AG04449 (cell line): ENCODE measurements around the gene GPR21.

Experiments
- CTCF ChIA-PET: fragments of 350-600 bp; formaldehyde crosslinking; extraction: SDS; loops from one replicate; lab custom pipeline; 2021; ENCODE audit warnings: antibody characterized with exemption; lab: Yijun Ruan, JAX
- POLR2A ChIA-PET: fragments of 400-600, 350-600 bp; formaldehyde crosslinking; extraction: SDS; loops from one replicate; lab custom pipeline; 2020; ENCODE audit warnings: antibody characterized with exemption, inconsistent platforms; lab: Yijun Ruan, JAX
- DNase-seq: peaks from one replicate; pipeline ENCODE4 v3.0.0-alpha.2; 2010; ENCODE audit warnings: low read depth, low spot score
- H3K4me3 ChIP-seq: 2 replicates; pipeline ENCODE4 v1.5.1; 2011; ENCODE audit warnings: low read depth, mild to moderate bottlenecking, control low read depth, low read length
- TF ChIP-seq, protein P1 (sequence below): IDR thresholded peaks from one replicate; pipeline ENCODE4 v1.5.1; 2011; ENCODE audit warnings: mild to moderate bottlenecking, moderate library complexity, low read length, control low read depth, inconsistent platforms; ENCODE audit not compliant: insufficient read depth; ENCODE audit errors: missing control alignments

The GPR21 gene

DNA sequence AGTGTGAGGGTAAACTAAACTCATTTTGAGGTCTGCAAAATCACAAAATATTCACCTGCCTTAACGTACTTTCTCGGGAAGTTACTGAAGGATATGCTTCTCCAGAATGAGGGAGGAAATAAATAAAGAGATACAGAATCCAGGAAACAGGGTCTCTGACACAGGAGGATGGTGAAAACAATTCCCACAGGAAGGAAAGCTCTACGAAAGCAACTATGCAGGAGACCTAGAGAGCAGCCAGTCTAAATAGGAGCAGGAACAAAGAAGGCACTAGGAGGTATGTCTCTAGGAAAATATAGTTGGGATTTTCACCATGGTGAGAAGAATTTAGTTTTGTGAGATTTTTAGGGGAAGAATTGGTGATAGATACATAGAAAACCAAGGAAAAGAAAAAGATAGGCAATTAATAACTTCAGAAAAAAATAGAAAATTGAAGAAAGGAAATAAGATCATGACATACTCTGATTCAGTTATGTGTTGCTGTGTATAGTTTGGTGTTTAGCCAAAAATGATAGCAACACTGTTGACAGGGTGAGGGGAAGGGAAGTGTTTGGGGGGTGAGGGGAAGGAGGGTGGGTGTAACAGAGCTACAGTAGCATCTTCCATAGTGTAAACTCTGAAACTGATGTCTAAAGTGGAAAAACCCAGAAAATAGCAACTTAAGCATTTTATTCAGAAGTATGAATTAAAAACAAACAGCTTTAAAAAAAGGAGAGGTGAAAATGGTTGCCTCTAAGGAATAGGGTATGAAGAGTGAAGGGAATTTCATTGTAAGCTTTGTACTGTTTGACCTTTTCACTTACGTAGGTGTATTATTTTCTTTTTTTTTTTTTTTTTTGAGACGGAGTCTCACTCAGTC, 9.8 kb downstream of the GPR21 start:
- DNase-seq, result no peak
- TF ChIP-seq, protein P1, sequence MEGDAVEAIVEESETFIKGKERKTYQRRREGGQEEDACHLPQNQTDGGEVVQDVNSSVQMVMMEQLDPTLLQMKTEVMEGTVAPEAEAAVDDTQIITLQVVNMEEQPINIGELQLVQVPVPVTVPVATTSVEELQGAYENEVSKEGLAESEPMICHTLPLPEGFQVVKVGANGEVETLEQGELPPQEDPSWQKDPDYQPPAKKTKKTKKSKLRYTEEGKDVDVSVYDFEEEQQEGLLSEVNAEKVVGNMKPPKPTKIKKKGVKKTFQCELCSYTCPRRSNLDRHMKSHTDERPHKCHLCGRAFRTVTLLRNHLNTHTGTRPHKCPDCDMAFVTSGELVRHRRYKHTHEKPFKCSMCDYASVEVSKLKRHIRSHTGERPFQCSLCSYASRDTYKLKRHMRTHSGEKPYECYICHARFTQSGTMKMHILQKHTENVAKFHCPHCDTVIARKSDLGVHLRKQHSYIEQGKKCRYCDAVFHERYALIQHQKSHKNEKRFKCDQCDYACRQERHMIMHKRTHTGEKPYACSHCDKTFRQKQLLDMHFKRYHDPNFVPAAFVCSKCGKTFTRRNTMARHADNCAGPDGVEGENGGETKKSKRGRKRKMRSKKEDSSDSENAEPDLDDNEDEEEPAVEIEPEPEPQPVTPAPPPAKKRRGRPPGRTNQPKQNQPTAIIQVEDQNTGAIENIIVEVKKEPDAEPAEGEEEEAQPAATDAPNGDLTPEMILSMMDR, result no peak
- POLR2A ChIA-PET, result no interaction called here
- no peak overlapping the region for H3K4me3 ChIP-seq
- CTCF ChIA-PET, result interaction anchor here (1.4 kb wide), 2 partner anchors 9 to 307 kb away, joined by 3 to 6 read pairs; partner anchors contain the start of gene GPR21

DNA sequence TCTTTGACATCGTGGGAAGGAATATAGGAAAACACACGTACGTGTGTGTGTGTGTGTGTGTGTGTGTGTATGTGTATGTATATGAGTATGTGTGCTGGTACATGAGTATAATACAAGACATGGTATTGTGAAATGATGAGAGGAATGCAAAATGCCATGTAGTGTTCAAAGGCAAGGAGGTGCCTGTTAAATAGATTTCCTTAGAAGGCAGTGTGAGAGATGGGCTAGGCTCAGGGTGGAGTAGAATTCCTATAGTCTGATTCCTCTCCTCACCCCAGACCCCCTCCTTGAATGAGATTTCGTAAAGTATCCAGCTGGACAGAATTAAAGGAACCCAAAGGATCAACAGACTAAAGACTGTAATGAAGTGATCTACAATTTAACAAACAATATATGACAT, 11.1 kb downstream of the GPR21 start:
- no peak overlapping the region for H3K4me3 ChIP-seq
- DNase-seq, result no peak
- ChIA-PET POLR2A (interaction anchor here (0.9 kb wide), 1 partner anchor 104 kb away, joined by 3 read pairs; the partner anchor contains the start of gene RABGAP1), CTCF (no interaction called here)
- TF ChIP-seq, protein P1, result no peak

DNA sequence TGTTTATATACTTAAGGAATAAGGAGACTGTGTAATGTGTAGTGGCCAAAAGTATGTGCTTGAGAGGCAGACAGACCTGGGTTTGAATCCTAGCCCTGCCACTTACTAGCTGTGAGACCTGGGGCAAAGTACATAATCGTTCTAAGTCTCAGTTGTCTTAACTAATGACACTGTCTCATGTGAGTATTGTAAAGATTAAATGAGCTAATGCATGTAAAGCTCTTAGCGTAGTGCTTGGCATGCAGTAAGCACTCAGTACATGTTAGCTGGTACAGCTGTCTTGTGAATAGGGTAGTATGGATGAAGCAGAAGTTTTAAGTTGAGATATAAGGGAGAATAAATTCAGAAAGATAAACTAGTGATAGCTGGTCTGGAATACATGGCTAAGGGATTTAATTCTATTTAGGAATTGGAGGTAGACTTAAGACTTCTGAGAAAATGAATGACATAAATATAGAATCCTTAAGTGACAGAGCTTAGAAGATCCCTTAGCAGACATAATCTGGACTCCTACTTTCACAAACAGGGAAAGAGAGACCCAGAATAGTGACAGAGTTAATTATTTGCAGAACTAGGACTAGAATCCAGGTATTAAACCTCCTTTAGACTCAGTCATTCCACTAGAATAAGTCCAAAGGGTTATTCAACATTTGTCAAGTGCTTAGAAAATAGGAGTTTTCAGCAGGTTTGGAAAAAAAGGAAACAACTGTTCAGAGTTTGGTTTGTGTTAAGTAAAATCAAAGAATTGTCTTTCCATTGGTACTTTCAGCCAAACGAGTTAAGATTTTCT, 13.1 kb downstream of the GPR21 start:
- TF ChIP-seq, protein P1, result no peak
- POLR2A ChIA-PET, result no interaction called here
- CTCF ChIA-PET, result interaction anchor here (1.0 kb wide), 1 partner anchor 34 kb away, joined by 3 read pairs; no protein-coding TSS in a partner anchor
- no peak for DNase-seq
- no peak overlapping the region for H3K4me3 ChIP-seq

DNA sequence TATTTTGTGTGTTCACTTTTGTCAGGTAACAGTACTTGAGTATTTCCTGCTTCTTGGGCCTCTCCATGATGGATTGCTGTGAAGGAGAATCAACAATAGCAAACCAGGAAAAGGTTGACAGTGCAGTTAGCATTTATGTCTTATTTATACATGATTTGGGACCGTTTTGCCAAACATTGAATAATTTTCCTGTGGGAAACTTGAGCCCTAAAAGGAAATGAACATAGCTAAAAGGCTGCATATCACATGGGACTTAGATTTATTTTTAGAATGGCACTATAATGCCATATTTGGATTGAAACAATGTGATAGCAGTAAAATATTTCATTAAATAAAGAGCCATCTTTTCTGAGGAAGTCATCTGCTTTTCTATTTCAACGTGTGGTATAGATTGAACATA, 15.3 kb downstream of the GPR21 start:
- peak; percentile 54 for DNase-seq
- H3K4me3 ChIP-seq, result no peak overlapping the region
- TF ChIP-seq, protein P1, result no peak
- CTCF ChIA-PET, result interaction anchor here (1.5 kb wide), 1 partner anchor 15 kb away, joined by 11 read pairs; no protein-coding TSS in a partner anchor
- POLR2A ChIA-PET, result interaction anchor here (1.9 kb wide), 1 partner anchor 14 kb away, joined by 6 read pairs; no protein-coding TSS in a partner anchor

DNA sequence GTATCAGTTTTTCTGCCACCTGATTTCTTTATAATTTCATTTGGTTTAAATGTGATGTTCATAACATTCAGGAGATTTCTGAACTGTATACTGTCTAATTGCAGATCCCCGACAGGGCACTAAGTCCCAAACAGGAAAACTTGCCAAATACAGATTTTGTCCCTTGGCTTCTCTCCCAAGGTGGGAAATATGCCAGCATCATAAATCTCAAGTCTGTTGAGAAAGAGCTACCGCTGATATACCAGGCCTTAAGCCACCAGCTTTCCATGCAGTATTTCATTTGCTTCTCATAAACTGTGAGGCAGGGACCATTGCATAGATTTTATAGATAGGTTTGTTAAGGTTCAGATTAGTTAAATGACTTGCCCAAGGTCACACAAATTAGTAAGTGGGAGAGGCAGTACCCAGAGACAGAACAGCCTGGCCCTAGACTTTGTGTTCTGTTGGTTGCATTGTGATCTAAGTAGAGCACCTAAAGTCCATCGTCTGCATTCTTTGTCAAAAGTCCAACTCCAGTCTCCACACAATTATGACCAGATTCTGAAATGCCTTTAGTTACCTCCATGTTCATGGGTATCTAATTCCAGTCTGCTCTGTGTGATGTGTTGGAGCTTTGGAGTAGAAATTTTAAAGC, 16.2 kb downstream of the GPR21 start:
- ChIA-PET CTCF (interaction anchor here (1.5 kb wide), 1 partner anchor 14 kb away, joined by 11 read pairs; no protein-coding TSS in a partner anchor), POLR2A (interaction anchor here (0.6 to 1.9 kb wide), 2 partner anchors 13 to 137 kb away, joined by 3 to 6 read pairs; no protein-coding TSS in a partner anchor)
- no peak for DNase-seq
- H3K4me3 ChIP-seq, result no peak overlapping the region
- TF ChIP-seq, protein P1, result no peak
